Subcutaneous preadipocyte (primary cell): Measurements from ENCODE around the gene KRT39. TPM values are rescaled to one million over a fixed set of nuclear protein-coding genes. Genes with fewer than 3 reads are reported as not detected.

Experiments
- small RNA-seq: library from RNA; depleted of rRNA; stranded (forward); fragments of <200 nt; gene quantifications from one replicate; pipeline ENCODE3, GENCODE V24; 2012
- total RNA-seq: library from RNA; depleted of rRNA; stranded (reverse); fragments of >200 nt; gene quantifications from 2 replicates; pipeline ENCODE4 v1.2.3, GENCODE V29; 2012

KRT39 gene
- not detected in 2 replicates for total RNA-seq

GRCh38 chr17:40966848-40967247 is at the start of gene KRT39:
Gene KRT39 (minus strand): TSS chr17:40966948. CDS start chr17:40966856, 92 bp downstream.

GRCh38 chr17:41008811-41009210 is 42.1 kb upstream of the KRT39 start, which contains the start of gene KRTAP3-1:
Gene KRTAP3-1 (minus strand): TSS chr17:41009128. CDS start chr17:41009074, 54 bp downstream.

GRCh38 chr17:40999563-40999962 is 32.8 kb upstream of the KRT39 start, which contains the start of gene KRTAP3-2:
Gene KRTAP3-2 (minus strand): TSS chr17:40999906. CDS start chr17:40999853, 53 bp downstream.

GRCh38 chr17:40993839-40994238 is 27.1 kb upstream of the KRT39 start, which contains the start of gene KRTAP3-3:
Gene KRTAP3-3 (minus strand): TSS chr17:40994164. CDS start chr17:40994097, 67 bp downstream.

GRCh38 chr17:40984226-40984625 is 17.5 kb upstream of the KRT39 start, which contains the start of gene KRT40:
Gene KRT40 (minus strand): TSS chr17:40984326. CDS start chr17:40984273, 53 bp downstream.

GRCh38 chr17:40937384-40937819 is 29.3 kb downstream of the KRT39 start, which contains the start of gene KRT23:
Gene KRT23 (minus strand): TSS chr17:40937646. CDS start chr17:40936603, 1,043 bp downstream.

Small RNA genes lying within 50 kb of the gene (small RNA-seq; reads per million reads assigned to genes)
- gene KRTAP3-4P, result not detected

Other genes with a start within 250 kb of the KRT39 start
- gene KRT25, start 211.6 kb downstream of the KRT39 start, total RNA-seq, result not detected in 2 replicates
- not detected in 2 replicates for gene KRT26, start 194.7 kb downstream of the KRT39 start, total RNA-seq
- not detected in 2 replicates for gene KRT27, start 184.4 kb downstream of the KRT39 start, total RNA-seq
- gene KRT28, start 167.0 kb downstream of the KRT39 start, total RNA-seq, result not detected in 2 replicates
- 0.37 and 2.2 TPM in 2 replicates for gene KRT10, start 144.3 kb downstream of the KRT39 start, total RNA-seq
- not detected in 2 replicates for gene KRT12, start 99.7 kb downstream of the KRT39 start, total RNA-seq
- not detected in 2 replicates for gene KRT20, start 81.7 kb downstream of the KRT39 start, total RNA-seq
- not detected in 2 replicates for gene KRT23, start 29.3 kb downstream of the KRT39 start, total RNA-seq
- gene KRT40, start 17.4 kb upstream of the KRT39 start, total RNA-seq, result not detected in 2 replicates
- not detected in 2 replicates for gene KRTAP3-3, start 27.2 kb upstream of the KRT39 start, total RNA-seq
- gene KRTAP3-2, start 33.0 kb upstream of the KRT39 start, total RNA-seq, result not detected in 2 replicates
- not detected in 2 replicates for gene KRTAP3-1, start 42.2 kb upstream of the KRT39 start, total RNA-seq
- 1.1 and 1.6 TPM in 2 replicates for gene KRTAP1-5, start 60.3 kb upstream of the KRT39 start, total RNA-seq
- gene KRTAP1-4, start 63.2 kb upstream of the KRT39 start, total RNA-seq, result not detected in 2 replicates
- gene KRTAP1-3, start 67.9 kb upstream of the KRT39 start, total RNA-seq, result not detected in 2 replicates
- gene KRTAP1-1, start 74.5 kb upstream of the KRT39 start, total RNA-seq, result not detected in 2 replicates
- gene KRTAP2-1, start 80.4 kb upstream of the KRT39 start, total RNA-seq, result not detected in 2 replicates
- gene KRTAP2-2, start 88.3 kb upstream of the KRT39 start, total RNA-seq, result not detected in 2 replicates
- not detected in 2 replicates for gene KRTAP2-3, start 93.2 kb upstream of the KRT39 start, total RNA-seq
- gene KRTAP2-4, start 98.9 kb upstream of the KRT39 start, total RNA-seq, result not detected in 2 replicates
- not detected in 2 replicates for gene KRTAP4-7, start 117.2 kb upstream of the KRT39 start, total RNA-seq
- gene KRTAP4-8, start 131.2 kb upstream of the KRT39 start, total RNA-seq, result not detected in 2 replicates
- not detected in 2 replicates for gene KRTAP4-16, start 135.3 kb upstream of the KRT39 start, total RNA-seq
- not detected in 2 replicates for gene KRTAP4-9, start 138.4 kb upstream of the KRT39 start, total RNA-seq
- gene KRTAP4-11, start 151.4 kb upstream of the KRT39 start, total RNA-seq, result not detected in 2 replicates
- not detected in 2 replicates for gene KRTAP4-12, start 157.2 kb upstream of the KRT39 start, total RNA-seq
- not detected in 2 replicates for gene KRTAP4-6, start 173.6 kb upstream of the KRT39 start, total RNA-seq
- gene KRTAP4-5, start 182.9 kb upstream of the KRT39 start, total RNA-seq, result not detected in 2 replicates
- gene KRTAP4-4, start 193.8 kb upstream of the KRT39 start, total RNA-seq, result not detected in 2 replicates
- not detected in 2 replicates for gene KRTAP4-3, start 201.3 kb upstream of the KRT39 start, total RNA-seq
- not detected in 2 replicates for gene KRTAP4-2, start 211.3 kb upstream of the KRT39 start, total RNA-seq
- gene KRTAP4-1, start 218.0 kb upstream of the KRT39 start, total RNA-seq, result not detected in 2 replicates
- gene KRTAP9-1, start 222.9 kb upstream of the KRT39 start, total RNA-seq, result not detected in 2 replicates